ENCODE data around the gene NECTIN1. TPM values are rescaled to one million over a fixed set of nuclear protein-coding genes. Genes with fewer than 3 reads are reported as not detected.

The NECTIN1 gene
- total and polyA plus RNA-seq, 7 donors = 0.42 to 3.5 (median 1.7) TPM

DNA sequence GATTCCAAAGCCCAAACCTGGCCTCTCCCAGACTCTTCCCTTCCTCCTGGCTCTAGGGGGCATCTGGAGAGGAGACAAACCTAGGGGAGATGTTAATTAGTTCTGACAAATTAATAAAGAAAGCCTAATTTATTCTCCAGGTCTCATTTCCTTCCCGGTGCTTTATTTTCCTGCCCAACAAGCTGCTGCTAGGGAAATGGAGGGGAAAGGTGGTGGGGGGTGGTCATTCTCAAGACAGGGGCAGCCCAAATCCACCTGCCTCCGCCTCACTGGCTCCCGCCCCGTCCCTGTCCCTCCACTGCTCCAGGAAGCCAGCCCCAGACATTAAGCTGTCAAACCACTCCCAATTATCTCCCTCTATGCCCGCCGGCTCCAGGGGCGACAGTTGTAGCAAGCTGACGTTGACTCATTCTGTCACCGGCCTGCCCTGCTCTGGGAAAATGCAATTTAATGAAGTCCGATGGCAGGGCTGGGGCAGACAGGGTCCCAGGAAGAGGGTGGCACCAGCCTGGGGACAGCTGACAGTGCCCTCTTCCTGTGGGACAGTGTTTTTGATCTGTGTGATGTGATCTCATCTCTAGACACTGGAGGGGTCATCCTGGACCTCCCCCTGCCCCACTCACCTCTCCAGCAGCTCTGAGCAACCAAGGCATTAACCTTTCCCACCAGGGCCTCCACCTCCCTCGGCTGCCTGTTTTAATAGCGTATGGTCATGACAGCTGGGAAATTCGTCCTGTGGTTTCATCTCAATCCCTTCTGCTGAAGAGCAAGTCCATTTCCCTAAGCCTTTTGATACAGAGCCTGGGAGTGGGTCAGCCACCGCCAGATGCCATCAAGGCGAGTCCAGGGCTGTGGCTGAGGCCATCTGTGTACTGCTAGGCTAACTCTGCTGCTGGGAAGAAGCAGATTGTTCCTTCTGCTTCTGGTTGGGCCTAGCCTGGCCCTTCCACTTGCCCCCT lies 27.1 kb downstream of the NECTIN1 start:
- Histone ChIP-seq H3K27ac (no peak overlapping the region), H3K4me3 (no peak overlapping the region), H3K27me3 (ENCODE audit: insufficient read depth in 3 of 3, low read length in 2 of 3) (no peaks in the 10 kb centered on the region), H3K9me3 (no peaks in the 10 kb centered on the region), H3K4me1 (no peaks in the 10 kb centered on the region), H3K36me3 (ENCODE audit: insufficient read depth in 1 of 2, low read depth in 1 of 2) (no peaks in the 10 kb centered on the region)
- ATAC-seq (no peak), DNase-seq (no peak)
- WGBS, 3 donors = 63 to 65% (median 64%) methylated on average over 15 of the region's 15 CpGs
- TF ChIP-seq, protein P1, sequence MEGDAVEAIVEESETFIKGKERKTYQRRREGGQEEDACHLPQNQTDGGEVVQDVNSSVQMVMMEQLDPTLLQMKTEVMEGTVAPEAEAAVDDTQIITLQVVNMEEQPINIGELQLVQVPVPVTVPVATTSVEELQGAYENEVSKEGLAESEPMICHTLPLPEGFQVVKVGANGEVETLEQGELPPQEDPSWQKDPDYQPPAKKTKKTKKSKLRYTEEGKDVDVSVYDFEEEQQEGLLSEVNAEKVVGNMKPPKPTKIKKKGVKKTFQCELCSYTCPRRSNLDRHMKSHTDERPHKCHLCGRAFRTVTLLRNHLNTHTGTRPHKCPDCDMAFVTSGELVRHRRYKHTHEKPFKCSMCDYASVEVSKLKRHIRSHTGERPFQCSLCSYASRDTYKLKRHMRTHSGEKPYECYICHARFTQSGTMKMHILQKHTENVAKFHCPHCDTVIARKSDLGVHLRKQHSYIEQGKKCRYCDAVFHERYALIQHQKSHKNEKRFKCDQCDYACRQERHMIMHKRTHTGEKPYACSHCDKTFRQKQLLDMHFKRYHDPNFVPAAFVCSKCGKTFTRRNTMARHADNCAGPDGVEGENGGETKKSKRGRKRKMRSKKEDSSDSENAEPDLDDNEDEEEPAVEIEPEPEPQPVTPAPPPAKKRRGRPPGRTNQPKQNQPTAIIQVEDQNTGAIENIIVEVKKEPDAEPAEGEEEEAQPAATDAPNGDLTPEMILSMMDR (IDR thresholded peaks at IDR 0.05) = no peak
- intact Hi-C loops (cut with DNase I) = no loop called here

DNA sequence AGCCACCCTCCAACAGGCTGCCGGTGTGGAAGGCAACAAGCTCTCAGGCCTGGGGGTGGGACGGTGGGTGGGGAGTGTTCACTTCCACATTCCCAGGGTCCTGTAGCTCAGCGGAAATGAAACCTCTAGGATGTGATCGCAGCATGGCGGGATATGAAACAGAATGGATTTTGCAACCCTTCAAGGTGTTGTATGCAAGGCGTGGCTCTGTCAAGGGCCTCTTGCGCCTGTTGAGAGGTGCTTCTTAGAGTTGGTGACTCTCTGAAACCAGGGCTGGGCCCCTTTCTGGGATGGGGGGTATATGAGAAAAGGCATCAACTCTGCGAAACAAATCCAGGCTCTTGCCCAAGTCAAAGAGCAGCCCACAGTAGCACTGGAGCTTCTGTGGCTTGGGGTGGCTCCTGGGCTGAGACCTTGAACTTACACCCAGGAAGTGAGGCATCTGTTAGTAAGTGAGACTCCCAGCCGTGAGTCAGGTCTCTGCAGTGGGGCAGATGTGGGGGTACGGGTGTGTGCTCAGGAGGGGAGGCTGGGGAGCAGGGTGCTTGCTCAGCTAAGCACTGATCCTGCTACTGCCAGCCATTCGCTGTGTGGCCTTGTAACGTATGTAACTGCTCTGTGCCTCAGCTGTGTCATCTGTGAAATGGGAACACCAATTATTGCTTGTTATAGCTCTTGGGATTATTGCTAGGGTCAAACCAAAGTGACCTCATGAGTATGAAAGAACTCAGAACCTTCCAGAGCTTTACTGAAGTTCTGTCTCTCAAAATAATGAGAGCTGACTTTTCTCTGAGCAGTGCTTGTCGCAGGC lies 28.3 kb downstream of the NECTIN1 start:
- intact Hi-C loops (cut with DNase I) = no loop called here
- TF ChIP-seq, protein P1 (IDR thresholded peaks at IDR 0.05) = no peak
- no peaks in the 10 kb centered on the region for H3K9me3 ChIP-seq
- H3K4me1 ChIP-seq = no peaks in the 10 kb centered on the region
- no peaks in the 10 kb centered on the region for H3K36me3 ChIP-seq (ENCODE audit: insufficient read depth in 1 of 2, low read depth in 1 of 2)
- H3K4me3 ChIP-seq = no peak overlapping the region
- WGBS, 3 donors = 84 to 91% (median 88%) methylated on average over 13 of the region's 13 CpGs
- DNase-seq (no peak), ATAC-seq (no peak)
- H3K27me3 ChIP-seq (ENCODE audit: insufficient read depth in 3 of 3, low read length in 2 of 3) = no peaks in the 10 kb centered on the region
- no peak overlapping the region for H3K27ac ChIP-seq

DNA sequence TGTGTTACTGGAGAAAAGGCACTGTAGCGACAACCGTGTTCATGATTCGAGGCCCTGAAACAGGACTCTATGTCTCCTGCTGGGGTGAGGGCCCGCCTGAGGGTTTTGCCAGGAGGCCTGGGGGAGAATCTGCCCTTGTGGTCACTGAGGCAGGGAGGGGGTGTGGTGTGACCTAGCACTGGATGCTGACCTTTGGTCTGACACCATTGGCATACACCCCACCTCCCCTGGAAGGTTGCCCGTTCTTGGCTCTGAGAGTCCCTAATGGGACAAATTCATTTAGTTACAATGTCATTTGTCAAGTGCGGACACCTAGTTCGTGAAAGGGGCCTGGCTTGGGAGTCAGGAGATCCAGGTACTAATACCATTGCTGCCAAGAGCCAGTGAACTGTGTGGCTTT lies 29.0 kb downstream of the NECTIN1 start:
- H3K4me1 ChIP-seq = no peaks in the 10 kb centered on the region
- intact Hi-C loops (cut with DNase I) = no loop called here
- WGBS, 3 donors = 75 to 81% (median 77%) methylated on average over 7 of the region's 7 CpGs
- no peak for DNase-seq
- no peak overlapping the region for H3K27ac ChIP-seq
- H3K4me3 ChIP-seq = no peak overlapping the region
- H3K36me3 ChIP-seq (ENCODE audit: insufficient read depth in 1 of 2, low read depth in 1 of 2) = no peaks in the 10 kb centered on the region
- ATAC-seq = no peak
- no peaks in the 10 kb centered on the region for H3K27me3 ChIP-seq (ENCODE audit: insufficient read depth in 3 of 3, low read length in 2 of 3)
- TF ChIP-seq, protein P1 (IDR thresholded peaks at IDR 0.05) = no peak
- no peaks in the 10 kb centered on the region for H3K9me3 ChIP-seq

DNA sequence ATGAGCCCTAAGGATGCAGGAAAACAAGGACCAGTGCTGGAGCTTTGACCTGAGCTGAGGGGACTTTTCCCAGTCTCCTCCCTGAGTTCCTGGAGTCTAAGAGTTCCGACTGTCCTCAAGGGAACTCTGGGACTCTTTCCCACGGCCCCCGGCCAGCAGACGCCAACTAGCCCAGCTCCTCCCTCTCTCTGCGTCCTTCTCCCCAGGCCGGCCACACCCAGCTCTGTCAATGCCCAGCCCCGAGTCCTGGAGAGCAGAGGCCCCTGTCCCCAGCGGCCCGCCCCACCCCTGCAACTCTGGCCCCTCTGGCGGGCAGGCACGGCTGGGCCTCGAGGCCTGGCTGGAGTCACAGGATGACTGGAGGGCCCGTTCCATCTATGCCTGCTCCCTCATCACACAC lies 29.8 kb downstream of the NECTIN1 start:
- intact Hi-C loops (cut with DNase I) = no loop called here
- no peak overlapping the region for H3K4me3 ChIP-seq
- TF ChIP-seq, protein P1 (IDR thresholded peaks at IDR 0.05) = no peak
- H3K4me1 ChIP-seq = no peaks in the 10 kb centered on the region
- DNase-seq (peak; percentile 65 to 83), ATAC-seq (peak; percentile 30 to 71 (median 56))
- no peaks in the 10 kb centered on the region for H3K27me3 ChIP-seq (ENCODE audit: insufficient read depth in 3 of 3, low read length in 2 of 3)
- H3K27ac ChIP-seq = no peak overlapping the region
- 11 to 24% (median 19%) methylated on average over 11 to 13 of the region's 13 CpGs for WGBS, 3 donors
- H3K36me3 ChIP-seq (ENCODE audit: insufficient read depth in 1 of 2, low read depth in 1 of 2) = no peaks in the 10 kb centered on the region
- no peaks in the 10 kb centered on the region for H3K9me3 ChIP-seq

Data from psoas muscle (tissue), 8 donors.